GM19240 (cell line): ENCODE results near the gene TRAP1.

Experiments used
- DNase-seq: peaks from one replicate; pipeline ENCODE4 v3.0.0; 2011; ENCODE audit warnings: low spot score; ENCODE audit not compliant: insufficient read length

The TRAP1 gene

DNA sequence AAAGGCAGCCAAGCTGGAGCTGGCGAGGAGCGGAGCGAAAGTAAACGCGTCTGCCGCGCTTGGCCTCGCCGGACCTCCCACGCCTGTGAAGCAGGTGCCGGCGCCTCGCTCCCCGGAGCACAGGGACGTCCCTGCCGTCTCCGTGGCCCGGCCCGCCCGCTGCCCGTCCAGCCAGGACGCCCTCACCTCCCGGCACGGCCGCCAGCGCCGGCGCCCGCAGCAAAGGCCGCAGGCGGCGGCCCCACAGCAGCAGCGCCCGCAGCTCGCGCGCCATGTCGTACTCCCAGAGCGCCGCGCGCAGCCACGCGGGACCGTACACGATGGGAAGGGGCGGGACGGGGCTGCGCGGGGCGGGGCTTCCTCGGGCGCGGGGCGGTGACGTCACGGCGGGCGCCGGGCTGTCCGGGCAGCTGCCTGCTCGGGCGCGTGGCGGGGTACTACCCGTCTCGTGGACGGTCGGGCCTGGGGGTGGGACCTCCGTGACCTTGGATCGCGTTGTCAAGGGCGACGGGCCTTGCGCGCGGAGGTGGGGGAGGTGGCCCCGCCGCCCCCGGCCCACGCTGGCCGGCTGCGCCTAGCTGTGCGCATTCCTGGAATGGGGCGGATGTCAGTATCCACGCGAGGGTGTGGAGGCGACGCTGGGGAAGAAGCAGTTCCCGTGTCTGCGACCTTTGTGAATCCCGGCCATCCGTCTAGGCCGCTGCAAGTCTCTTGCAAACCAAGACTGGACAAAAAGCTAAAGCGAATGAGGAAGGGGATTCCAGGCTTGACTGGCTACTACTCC is at the start of gene TRAP1:
TSS of gene TRAP1 (minus strand) at position 290 of the 784 bp plus-strand sequence. CDS start at position 274, 16 bp downstream.
- peak; percentile 76 for DNase-seq

DNA sequence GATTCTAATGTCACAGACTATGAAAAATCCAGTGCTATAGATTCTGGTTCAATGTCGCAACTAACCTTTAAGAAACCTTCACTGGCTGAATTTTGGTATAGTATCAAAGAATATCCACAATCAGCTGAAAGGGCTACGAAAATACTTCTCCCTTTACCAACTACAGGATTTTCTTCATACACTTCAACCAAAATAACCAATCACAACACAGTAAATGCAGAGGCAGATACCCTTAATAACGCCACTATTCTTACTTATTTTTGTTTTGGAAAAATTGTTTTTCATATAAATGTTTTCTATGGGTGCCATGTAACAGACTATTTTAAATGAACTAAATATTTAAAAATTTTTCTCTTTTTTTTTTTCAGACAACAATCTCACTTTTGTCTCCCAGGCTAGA is 48.9 kb upstream of the TRAP1 start:
- DNase-seq, result no peak

GRCh38 chr16:3764409-3764808 is 47.1 kb upstream of the TRAP1 start:
- DNase-seq, result no peak

DNA sequence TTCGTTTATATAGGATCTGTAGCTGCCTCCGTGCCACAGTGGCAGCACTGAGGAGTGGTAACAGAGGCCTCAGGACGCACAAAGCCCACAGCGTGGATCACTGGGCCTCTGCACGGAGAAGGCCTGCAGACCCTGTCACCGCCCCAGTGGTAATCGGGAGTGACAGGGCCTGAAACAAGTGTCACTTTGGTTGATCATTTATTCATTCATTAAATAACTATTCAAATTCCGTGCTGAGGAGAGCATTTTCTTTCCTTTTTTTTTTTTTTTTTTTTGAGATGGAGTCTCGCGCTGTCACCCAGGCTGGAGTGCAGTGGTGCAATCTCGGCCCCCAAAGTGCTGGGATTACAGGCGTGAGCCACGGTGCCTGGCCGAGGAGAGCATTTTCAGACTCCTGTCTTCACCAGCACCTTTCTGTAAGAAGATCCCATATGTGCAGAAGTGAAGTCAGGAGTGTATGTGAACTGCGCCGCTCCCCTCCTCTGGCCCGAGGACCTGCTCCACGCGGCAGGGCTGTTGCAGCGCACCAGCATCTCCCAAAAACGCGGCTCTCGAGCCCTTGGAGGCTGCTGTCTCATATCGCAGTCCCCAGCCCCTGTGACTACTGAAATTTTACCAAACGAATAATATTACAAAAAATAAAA is 44.9 kb upstream of the TRAP1 start:
- no peak for DNase-seq

GRCh38 chr16:3761375-3762106 is 44.2 kb upstream of the TRAP1 start:
- DNase-seq, result no peak

DNA sequence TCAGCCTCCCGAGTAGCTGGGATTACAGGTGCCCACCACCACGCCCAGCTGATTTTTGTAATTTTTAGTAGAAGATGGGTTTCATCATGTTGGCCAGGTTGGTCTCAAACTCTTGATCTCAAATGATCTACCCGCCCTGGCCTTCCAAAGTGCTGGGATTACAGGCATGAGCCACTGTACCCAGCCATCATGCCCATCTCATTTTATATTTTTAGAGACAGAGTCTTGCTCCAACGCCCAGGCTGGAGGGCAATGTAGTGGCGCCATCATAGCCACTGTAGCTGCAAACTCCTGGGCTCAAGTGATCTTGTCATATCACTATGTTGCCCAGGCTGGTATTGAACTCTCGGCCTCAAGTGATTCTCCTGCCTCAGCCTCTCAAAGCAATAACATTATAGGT is 43.2 kb upstream of the TRAP1 start:
- DNase-seq, result no peak

DNA sequence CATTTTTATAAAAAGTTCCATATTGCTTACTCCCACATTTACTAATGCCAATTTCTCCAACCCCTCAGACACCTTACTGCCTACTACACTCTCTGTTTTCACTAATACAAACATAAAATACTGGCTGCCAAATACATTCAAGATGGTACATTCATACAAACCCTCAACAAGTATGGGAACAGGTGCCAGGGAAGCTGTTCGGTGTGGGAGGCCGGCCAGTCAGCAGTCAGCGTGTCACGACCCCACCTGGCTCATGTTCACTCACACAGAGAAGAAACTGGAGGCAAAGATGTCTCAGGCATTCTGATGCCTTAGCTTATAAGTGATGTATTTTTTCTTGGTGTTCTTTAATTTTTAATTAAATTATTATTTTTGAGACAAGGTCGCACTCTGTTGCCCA is 42.4 kb upstream of the TRAP1 start:
- no peak for DNase-seq

DNA sequence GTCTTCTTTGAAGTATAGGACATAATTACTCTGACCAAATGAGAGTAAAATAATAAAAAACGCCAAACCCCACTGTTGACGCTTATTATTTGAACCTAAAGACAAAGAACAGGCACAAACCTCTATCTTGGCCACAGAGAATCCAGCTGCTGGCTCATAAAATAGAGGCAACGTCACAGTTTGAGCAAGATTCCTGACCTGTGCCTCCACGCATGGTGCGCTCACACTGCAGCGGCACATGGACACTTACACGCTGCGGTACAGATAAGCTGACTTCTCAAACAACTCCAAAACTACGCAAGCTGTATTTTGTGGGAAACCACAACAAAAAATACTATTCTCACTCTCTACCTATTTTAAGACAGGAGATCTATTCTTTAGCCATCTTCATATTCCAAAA is 38.8 kb upstream of the TRAP1 start:
- DNase-seq, result no peak

GRCh38 chr16:3755249-3755648 is 37.9 kb upstream of the TRAP1 start:
- no peak for DNase-seq

- no peak for DNase-seq
Observed at GRCh38 chr16:3754772-3755171, 37.4 kb upstream of the TRAP1 start.

DNA sequence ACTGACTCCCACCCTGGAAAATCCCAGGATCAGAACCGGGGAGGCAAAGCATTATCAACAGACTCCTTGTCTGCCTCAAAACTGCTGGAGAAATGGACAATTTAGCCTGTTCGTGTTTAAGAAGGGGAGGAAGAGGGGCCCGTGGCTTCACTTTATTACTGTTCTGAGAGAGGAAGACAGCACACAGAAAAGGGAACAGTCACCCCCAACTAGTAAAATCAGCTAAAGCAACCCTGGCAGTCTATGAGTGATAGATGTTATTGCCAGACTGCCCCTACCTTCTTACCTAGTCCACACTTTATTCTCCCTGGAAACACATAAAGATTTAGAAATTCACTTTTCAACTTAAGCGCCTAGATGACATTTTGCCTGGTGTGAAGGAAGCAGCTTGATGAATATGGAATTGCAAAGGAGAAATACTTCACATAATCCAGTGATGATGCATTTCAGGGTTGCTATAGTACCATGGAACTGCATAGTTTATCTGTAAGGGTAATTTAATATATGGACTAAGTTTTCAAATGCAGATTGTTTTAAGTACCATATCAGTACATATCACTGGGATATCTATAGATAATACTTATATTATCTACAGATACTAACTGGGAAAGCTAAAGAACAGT is 36.9 kb upstream of the TRAP1 start:
- DNase-seq, result no peak

DNA sequence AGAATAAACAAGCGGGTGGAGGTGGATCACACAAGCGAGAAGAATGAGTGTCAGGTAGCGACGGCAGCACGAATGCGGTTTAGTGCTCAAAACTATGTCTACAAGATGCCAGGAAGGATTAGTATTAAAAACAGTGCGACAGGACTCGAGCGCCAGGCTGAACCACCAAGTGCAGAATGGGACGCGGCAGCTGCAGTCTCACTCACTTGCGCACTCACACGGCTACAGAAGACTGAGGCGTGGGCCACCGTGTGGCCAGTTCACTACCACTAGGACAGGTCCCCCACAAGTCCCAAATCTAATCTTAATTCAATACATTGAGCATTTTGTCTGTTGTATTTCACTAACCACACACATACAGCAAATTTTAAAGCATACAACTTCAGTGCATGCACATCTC is 35.7 kb upstream of the TRAP1 start:
- no peak for DNase-seq

DNA sequence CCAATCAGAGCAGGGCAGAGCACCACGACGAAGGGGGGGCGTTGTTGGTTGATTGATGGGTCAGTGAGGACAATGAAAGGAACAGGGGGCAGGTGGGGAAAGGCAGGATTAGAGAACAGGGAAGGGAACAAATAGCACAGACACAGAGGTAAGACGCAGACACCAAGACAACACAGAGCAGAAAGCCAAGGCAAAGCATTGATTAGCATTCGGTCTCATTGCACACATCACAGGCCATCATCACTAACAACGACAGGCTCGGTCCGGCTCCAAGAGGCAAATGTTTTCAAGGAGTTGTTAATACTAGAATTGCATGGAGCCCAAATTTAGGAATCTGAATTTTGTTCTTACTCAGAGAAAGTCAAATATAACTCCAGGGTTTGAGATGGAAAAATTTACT is 34.6 kb upstream of the TRAP1 start:
- no peak for DNase-seq

GRCh38 chr16:3748307-3748706 is 31.0 kb upstream of the TRAP1 start:
- no peak for DNase-seq

DNA sequence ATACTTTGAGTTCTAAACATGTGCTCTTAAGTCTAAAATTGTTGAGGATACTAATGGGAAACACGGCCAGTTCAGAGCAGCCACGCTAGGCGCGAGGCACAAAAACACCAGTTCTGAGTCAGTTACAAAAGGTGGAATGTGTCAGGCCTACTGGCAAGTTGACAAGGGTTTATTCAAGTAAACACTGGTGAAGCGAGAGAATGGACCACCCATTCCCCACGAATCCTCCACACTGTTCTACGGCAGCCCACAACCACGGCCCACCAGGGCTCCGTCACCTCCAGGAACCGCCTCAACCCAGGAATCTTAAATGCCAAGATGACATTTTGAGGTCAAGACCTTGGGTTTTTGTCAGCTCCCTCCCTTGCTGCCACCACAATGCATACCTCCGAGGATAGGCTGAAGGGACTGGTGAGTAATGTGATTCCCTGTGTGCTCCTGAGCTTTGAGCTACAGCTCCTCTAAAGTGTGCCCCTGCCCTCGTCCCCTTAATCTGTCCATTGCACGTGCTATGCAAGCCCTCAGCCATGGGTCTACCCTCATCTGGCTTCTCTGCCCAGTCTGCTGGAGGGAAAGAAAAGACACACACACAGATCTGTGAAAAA is 28.5 kb upstream of the TRAP1 start:
- no peak for DNase-seq

- DNase-seq, result no peak
Observed at GRCh38 chr16:3744018-3744417, 26.7 kb upstream of the TRAP1 start.

- DNase-seq, result no peak
Observed at GRCh38 chr16:3740934-3741333, 23.6 kb upstream of the TRAP1 start.

GRCh38 chr16:3740186-3740585 is 22.9 kb upstream of the TRAP1 start:
- DNase-seq, result no peak

- no peak for DNase-seq
Observed at GRCh38 chr16:3739636-3740035, 22.3 kb upstream of the TRAP1 start.

DNA sequence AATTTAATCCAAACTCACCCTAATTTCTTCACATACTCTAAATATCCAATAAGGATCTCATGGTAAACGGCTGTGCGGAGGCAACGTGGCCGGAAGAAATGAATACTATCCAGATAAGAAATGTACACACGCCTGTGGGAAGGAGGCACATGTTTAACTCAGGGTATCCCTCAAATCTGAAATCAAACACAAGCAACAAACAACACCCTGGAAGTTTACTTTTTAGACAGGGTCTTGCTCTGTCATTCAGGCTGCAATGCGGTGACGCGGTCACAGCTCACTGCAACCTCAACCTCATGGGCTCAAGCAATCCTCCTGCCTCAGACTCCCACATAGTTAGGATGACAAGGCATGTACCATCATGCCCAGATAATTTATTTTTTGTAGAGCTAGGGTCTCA is 21.2 kb upstream of the TRAP1 start:
- no peak for DNase-seq

GRCh38 chr16:3738128-3738527 is 20.8 kb upstream of the TRAP1 start:
- DNase-seq, result no peak

GRCh38 chr16:3737181-3737580 is 19.9 kb upstream of the TRAP1 start:
- DNase-seq, result no peak
